Activated T-cell treated with anti-CD3 and anti-CD28 coated beads for 48 hours (primary cell): ENCODE results near the gene SLC22A3.
"Not testable (repeated sequence)": the region's sequence is repeated elsewhere in the genome, so short reads cannot be mapped to it uniquely, and the experiment has no call there.

Experiments
- DNase-seq: peaks from one replicate; pipeline ENCODE4 v3.0.0-alpha.2; 2020; ENCODE audit warnings: low read depth

The SLC22A3 gene

DNA sequence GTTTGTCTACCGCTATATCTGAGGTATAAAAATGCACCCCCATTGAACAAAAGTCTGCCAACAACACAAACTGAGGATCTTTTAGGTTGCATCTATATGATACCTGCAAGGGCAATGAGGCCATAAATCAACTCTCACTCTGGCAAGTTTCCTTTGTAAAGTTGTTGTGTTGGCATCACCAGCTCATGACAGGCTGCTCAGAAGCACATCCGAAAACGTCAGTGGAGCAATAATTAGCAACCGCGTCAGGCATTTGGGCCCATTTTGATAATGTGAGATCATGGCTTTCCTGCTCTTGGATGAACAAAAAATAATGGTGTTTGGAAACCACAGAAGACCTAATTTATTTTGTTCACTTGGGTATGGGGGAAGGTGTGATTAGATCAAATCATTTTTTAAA, 12.0 kb upstream of the SLC22A3 start:
- no peak for DNase-seq

DNA sequence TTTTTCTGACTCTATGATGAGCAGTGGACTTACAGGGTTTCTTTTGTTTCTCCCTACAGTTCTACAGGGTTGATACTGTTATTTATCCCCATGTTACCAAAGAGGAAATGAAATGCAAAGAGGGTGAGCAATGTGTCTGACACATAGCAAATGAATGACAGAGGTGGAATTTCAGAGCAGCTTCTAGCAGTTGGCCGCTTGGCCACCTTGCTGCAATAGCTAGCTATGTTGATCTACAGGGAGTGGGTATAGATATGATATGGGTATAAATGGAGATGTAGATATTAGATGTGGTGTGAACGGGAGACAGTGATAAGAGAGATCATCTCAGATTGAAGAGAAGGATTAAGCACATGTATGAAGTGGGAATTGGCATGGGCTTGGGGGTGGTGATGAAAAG, 10.9 kb upstream of the SLC22A3 start:
- no peak for DNase-seq

DNA sequence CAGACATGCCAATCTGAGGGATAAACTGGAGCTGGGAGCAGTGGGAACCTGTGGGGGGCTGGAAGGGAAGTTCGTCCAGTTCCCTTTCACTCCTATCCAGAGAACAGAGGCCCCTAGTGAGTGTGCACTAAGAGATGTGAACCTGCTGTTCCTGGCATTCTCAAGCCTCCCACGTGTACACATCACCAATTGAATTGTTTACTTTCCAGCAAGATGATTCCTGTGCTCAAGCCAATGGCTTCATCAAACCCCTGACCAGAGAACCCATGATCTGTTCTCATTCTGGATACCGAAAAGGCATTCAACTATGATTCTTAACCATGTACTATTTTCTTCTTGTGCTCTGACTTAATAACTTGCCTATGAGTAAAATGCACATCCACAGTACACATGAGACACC, 10.2 kb upstream of the SLC22A3 start:
- no peak for DNase-seq

DNA sequence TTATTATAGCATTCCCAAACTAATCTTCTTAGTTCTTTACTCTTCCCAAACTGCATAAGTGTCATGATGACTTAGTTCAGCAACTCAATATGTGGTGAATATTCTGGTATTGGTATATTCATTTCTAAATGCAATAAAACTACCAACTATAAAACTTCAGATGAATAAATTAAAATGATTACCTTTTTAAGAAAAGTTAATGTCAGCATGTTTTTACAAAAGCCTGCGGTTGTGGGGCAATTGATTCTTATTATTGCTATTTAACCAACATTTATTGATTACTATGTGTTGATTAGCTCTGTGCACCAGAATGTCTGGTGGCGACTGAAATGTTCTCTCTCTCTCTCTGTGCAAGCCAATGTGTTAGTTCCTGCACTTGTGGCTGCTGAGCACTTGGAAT, 5.0 kb upstream of the SLC22A3 start:
- DNase-seq = no peak

DNA sequence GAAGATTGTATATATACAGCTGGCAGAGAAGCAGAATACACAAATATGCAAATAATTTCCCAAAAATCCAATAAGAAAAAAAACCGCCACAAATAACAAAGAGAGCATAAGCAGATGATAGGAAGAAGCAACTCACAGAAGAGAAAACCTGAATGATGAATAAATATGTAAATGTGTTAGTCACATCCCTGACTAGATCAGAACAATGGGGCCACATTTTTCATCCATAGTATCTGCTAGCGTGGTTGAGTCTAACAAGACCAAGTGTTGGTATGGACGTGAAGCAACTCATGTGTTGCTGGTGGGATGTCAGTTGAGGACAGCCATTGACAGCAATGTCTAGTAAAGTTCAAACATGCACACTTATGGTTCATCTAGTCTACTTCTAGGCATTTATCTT, 3.9 kb upstream of the SLC22A3 start:
- DNase-seq = no peak

DNA sequence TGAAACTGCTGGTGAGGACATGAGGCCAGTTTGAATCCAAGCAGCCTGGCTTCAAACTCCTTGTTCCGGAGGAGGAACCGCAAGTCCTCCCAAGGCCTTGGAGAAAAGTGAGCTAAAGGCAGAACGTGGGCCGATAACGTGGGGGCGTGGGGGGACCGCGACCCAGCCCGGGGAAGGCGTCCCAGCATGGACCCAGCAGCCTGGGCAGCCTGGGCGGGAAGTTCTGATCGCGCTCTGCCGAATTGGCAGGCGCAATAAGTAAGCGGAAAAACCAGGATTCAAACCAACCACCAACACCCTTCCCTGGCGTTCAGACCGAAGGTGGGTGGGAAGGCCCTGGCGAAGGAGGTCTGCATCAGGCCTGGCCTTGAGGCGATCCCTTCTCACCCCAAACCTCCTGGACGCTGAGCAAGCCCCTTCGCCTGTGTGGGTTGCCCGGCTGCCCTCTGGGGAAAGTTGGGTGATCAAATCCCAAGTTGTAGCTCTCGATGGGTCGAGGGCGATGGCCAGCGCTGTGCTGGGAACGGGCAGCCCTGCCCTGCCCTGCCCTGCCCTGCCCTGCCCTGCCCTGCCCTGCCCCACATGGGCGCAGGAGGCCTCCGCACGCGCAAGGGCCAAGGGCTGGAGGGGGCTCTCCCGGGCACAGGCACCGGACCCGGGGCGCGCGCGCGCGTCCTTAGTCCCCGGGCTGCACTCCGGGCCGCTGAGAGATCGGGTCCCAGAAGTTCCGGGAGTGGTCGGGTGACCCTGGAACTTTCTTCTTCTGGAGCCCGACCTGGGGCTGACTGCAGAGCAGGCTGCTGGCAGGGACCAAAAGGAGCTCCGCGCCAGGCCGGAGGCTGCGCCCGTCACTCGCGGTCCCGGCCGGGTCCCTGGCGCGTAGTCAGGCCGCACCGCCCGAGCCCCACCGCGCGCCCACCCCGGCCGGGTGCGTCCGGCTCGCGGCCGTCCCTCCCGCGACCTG, 637 bp upstream of the SLC22A3 start:
- DNase-seq = no peak

DNA sequence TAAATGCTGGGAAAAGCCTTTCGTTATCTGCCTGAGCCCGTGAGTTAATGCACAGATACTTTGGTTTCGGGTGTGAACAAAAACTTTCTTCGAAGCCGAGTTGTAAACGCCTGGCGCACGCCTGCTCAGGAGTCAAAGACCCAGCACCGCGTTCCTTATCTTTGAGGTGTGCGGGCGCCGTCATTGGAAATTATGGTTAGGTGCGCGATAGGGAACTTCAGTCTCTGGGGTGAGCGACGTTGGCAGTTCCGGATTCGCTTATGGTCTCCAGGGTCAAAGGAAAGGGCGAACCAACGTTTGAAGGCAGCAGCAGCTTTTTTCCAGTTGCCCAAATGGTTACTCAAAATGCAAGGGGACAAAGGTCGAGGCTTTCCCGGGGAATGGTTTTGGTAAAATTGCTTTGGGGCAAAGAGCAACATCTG, 853 bp downstream of the SLC22A3 start:
- no peak for DNase-seq

DNA sequence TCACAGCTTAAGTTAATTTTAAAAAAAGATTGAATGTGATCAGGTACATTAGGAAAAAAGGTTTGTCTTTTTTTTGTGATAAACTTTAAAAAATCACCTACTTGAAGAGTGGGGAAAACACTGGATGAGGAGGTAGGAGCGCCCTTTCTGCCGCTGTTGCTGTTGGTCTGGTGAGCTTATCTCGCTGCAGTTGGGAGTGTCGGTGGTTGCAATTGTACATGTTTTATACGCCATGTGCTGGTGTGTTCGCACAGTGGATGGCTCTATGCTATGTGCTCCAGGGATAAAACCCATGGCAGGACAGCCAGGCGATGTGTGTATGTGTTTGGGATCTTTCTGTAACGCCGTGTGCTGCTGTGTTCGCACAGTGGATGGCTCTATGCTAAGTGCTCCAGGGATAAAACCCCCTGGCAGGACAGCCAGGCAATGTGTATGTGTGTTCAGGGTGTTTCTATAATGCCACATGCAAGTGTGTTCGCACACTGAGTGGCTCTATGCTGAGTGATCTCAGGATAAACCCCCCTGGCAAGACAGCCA, 1.7 kb downstream of the SLC22A3 start:
- DNase-seq = no peak

DNA sequence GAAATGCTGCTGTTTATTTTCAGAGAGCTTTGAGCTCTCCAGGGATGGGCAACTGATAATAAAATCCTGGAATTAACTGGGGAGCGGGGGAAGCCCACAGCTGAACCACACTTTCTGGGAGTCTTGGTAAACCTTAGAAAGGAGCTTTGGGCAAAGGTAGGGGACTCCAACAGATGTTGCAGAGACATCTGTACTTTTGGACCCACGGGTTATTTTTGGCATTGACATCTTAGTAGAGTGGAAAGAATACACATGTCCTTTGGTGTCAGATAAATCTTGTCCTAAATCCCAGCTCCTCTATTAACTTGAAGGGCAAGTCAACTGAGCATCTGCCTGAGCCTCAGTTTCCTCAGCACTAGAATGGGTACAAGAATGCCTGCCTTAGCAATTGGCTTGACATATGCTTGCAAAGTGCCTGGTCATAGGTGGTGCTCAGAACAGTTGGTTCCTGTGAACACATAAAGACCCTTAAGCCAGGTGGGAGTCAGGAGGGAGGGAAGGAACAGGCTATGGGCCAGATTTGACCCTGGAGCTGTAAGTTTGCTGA, 5.8 kb downstream of the SLC22A3 start:
- no peak for DNase-seq

DNA sequence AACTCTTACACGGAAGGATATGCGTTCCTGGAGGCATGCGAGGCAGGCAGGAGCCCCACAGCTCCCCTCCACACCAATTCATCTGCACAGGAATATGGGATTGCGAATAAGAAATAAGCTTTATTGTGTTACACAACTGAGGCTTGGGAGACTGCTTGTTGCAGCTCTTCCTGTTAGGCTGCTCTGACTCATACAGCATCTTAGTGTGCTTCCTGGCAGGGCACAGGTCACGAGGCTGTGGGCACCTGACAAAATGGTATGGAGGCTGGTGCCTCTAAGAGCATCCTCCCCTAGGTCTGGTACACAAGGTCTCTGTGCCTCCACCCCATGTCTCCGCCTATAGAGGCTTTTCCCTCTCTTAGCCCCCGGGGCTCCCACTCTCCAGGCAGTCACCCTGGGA, 6.8 kb downstream of the SLC22A3 start:
- no peak for DNase-seq

DNA sequence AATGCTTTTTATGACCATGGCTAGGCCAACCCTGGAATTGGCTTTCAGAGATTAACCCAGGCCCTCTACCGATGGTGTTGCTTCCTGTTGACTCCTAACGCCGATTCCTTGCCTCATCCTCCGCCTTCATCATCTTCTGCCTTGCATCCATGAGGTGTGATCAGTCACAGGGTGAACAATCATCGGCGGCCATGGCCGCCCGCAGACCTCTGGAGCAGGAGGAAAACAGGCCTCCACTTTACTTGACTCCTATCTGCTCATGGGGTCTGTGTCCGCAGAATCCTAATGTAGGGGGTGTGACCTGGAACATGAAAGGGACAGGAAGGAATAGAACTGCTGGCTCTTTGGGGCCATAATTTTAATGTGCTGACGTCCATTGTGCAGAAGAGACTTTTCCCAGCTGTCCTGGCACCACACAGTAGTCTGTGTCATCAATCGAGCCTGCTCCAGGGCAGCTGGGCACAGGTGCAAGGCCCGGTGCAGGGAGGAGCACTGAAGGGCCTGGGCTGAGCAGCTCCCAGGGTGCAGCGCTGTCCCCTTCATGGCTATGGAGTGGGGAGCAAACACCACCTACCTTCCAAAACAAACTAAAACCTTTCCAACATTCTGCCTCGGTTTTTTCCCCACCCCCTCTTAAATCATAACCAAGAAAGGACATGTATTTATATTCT, 8.0 kb downstream of the SLC22A3 start:
- no peak for DNase-seq

DNA sequence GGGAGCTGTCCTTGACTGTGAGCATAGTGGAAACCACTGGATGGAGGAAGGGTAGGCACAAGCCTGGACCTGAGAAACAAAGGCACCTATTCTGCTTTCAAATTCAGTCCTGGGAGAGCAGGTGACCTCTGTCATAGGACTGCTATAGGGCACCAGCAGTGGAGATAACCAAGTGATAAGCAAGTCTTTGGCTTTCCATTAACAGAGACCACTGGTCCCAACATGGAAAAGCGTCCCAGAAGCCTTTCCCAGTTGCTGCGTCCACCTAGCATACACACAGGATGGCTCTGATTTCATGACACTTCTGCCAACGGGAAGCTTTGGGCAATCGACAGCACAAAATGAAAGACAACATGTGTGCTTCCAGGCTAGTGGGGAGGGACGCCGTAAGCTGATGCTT, 8.9 kb downstream of the SLC22A3 start:
- DNase-seq = no peak

DNA sequence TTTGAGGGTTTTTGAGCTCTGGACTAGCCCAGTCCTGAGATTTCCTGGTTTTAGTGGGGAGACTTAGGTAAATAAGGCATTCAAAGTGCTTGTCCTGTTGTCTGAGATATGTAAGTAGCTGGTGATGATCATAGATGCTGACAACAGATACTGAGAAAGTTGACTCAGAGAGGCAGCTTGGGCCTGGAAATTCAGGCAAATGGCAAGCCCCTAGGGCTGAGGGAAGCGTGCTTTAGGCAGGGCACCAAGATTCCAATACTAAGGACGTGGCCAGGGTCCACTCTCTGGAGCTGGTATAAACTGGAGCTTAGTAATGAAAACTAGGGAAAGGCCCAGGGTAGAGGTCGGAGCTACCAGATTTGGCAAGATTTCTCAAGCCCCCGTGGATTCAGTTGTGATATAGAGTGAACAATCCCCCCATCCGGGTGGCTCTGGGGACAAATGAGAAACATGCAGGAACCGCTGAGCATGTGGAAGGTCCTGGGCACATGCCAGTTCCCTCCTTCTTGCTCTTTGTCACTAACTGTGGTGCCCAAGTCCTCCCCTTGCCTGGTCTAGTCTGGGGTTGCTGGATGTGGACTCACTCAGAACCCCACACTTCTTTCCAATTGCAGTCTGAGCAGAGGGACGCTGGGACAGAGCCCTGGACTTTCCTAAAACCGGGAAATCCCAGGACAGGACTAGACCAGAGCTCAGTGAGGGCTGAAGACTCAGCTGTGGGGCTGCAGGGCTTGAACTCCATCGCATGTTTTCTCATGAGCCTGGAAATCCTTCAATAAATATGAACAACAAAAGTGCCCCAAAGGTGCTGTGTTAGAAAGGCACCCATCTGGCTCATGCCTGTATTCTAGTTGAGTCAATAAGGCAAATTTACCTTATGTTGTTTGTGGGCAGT, 10.3 kb downstream of the SLC22A3 start:
- DNase-seq = no peak

DNA sequence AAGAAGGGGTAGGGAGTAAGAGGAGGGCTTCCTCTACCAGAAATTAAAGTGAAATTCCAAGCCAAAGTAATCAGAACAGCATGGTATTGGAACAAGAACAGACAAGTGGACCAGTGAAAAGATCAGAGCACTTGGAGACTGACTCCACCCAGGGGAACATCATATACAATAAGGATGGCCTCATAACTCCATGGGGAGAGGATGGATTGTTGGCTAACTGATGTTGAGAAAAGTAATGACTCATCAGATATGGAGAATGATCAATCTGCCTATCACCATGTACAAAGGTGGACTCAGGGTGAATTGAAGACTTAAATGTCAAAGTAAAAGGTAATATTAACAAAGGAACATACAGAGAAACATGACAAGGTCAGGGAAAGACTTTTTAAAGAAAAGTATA, 12.8 kb downstream of the SLC22A3 start:
- no peak for DNase-seq

DNA sequence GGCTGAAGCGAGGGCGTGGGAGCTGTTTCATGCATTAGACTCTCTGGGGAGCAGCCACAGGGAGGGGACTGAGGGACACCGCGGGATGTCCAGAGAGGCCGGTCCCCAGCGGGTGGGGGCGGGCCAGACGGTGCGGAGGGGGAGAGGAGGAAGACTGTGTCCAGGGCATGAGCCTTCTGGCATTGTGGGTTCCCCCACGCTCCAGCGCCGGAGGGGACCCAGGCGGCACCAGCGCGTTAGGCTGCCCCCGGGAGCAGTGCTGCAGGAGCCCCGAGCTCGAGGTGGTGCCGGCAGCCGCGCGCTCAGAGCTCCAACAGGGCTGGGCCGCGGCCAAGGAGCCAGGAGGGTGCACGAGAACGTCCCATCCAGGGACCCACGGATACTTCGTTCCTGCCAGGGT, 14.4 kb downstream of the SLC22A3 start:
- no peak for DNase-seq

DNA sequence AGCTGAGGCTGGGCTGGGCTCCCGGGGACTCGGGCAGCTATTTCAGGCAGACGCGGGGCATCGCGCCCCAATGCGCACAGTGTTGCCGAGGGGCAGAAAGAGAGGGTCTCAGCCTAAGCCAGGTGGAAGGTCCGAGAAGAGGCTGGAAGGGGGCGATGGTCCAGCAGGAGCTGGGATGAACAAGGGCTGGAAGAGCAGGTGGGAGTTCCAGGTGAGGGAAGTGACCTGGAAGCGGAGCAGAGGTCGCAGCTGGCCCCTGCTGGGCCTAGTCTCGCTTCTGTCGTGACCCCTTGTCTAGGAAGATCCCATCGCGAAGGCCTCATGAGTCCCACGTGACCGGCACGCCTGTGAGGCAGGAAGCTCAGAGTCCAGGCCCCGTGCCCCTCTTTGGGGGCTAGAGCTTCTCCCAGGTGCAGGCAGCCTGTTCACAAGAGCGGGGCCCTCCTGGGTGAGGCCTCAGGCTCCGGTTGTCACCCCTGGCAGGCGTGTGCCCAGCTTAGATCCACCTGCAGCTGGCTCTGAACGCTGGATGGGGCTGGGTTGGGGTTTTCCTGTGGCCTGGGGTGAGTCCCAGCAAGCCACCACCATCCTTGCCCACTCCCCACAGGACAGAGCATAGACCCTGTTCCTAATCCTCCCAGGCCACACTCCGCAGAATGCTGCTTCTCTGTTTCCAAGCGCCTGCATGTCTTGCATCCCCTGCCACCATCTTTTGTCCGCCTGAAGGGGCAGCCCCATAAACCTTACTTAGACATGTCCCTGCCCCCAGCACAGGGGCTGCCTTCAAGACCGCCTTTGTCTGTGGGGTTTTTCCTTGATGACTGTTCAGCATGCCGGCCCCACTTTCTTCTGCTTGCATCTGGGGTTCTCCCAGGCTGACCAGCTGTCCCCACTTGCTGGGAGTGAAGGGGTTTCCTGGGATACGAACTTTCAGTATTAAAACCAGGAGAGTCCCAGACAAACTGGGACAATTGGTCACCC, 15.1 kb downstream of the SLC22A3 start:
- no peak for DNase-seq

DNA sequence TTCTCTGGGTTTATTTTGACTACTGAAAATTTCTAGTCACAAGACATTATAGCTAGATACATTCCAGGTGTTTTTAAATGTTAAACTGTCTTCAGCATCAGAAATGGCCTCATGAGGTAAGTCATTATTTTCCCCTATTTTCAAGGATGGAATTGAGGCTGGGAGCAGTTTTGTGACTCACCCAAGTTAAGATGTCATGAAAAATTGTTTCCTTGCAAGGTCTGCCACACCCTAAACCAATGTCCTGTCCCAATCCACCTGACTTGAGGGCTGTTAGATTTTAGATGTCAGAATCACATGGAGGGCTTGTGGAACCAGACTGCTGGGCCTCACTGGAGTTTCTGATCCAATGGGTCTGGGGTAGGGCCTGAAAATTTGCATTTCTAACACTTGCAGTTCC, 16.9 kb downstream of the SLC22A3 start:
- no peak for DNase-seq

DNA sequence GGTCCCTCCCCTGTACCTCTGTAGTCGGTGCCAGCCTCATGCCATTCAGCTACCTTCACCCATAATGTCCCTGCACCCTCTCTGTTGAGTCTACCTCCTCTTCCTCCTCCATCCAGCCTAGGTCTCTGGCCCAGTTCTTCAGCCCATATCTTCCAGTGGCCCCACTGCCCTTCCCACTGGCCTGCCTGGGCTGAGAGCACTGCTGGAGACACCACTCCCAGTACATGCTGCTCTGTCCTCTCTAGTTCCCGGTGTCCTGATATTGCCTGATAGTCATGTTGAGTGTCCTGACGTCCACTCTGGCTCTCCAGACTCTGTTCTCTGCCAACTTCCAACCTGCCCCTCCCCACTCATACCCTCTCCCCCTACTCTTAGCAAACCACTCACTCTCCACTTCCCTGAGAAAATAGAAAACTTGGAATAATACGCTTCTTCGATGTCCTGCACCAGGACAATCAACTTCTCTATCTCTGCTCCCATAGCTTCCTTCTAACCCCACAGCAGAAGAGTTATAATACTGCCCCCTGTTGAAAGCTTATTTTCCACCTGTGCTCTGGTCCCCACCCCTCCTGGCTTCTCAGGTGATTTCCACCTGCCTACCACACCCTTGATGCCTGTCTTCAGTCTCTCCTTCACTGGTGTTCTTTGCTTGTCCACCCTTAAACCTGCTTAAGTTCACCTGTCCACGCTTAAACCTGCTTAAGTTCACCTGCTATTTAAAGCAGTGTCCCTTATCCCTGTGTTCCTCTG, 19.8 kb downstream of the SLC22A3 start:
- no peak for DNase-seq

DNA sequence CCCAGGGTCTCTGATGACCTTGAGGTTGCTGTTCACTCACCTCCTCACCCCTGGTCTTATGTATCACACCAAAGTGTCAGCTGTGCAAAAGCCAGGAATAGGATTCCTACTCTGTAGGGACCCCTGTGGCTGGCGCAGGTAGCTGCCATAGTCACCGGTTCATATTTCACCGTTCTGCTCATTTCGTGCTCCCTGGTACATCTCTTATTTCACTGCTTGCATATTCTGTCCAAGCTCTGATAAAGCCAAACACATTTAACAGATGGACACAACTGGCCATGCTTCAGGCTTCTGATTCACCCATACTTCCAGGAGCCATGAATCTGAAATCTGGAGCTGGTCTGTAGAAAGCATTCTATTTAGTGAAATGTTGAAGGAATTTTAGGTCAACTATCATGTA, 20.5 kb downstream of the SLC22A3 start:
- no peak for DNase-seq

DNA sequence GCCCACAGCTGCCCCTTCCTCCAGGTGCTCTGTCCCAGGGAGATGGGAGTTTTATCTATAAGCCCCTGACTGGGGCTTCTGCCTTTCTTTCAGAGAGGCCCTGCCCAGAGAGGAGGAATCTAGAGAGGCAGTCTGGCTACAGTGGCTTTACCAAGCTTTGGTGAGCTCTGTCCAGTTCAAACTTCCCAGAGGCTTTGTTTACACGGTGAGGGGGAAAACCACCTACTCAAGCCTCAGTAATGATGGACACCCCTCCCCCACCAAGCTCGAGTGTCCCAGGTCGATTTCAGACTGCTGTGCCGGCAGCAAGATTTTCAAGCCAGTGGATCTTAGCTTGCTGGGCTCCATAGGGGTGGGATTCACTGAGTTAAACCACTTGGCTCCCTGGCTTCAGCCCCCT, 25.4 kb downstream of the SLC22A3 start:
- not testable (repeated sequence) for DNase-seq
